ENCODE data around the gene XPO4.
"Not testable (repeated sequence)": the region's sequence is repeated elsewhere in the genome, so short reads cannot be mapped to it uniquely, and the experiment has no call there.

The XPO4 gene

DNA sequence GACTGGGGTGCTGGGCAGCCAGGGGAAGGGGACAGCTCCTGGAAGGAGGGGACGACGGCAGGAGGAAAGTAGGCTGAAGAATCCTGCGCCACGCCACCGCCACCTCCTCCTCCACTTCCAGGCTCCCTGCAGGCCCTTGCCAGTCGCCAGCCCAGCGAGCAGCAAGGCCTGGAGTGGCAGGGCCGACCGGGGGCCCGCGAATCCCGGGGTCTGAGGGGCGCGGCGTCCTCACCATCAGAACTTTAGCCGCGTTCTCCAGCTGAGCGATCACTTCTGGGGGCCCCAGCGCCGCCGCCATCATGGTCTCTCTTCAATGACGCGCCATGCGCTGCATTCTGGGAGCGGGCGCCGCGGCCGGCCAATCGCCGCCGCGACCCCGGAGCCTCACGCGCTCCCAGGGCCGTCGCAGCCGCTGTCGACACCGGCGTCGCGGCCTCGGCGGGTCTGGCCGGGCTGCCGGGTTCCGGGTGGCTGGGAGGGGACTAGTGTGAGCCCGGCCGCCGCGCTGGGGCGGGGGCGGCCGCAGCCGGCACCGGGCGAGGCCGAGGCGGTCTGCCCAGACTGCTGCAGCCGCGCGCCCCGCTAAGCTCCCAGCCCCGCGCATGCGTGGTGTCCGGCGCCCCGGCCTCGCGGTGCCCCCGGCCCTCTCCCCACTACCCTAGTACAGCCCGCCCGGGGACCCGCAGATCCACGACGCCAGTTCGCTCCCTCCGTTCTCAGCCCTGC, at the start of gene XPO4:
XPO4 (minus strand) TSS at position 309 of the 726 bp plus-strand sequence; CDS start at position 301, 8 bp downstream.
- DNase-seq = peak; percentile 80

DNA sequence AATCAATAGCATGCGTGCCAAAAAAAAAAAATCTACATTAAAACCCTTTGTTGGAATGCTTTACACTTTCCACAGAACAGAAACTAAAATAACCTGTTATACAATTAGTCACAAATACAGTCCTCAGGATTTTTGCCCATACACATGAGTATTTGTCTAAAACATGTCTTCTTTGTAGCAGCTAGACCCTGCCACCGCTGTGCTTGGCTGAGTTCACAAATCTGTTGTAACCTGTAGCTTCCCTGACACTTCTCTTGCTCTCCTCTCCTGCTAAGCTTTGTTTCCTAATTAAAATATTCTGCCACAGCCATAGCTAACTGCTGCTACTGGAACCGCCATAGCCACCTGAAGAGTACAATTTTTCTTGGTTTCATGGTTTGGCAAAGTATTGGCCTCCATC, 45.5 kb upstream of the XPO4 start:
- not testable (repeated sequence) for DNase-seq

DNA sequence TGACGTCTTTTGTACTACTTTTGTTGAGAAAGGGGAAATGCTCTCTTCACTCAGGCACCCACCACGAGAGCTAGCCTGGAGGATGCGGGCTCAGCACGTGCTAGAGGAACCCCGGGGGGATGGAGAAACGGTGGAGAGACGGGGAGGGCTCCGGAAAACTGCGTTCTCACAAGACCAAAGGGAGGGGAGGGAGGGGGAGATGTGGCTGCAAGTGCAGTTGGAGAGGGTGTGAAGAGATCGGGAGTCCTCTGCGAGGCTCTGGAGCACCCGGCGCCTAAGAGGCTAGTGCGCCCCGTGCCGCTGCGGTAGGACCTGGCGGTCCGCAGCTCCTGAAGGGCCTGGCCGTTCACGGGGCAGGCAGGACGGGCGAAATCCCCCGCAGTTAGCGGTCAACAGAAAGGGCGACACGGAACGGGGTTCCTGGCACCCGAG, 43.4 kb upstream of the XPO4 start:
- DNase-seq = no peak

DNA sequence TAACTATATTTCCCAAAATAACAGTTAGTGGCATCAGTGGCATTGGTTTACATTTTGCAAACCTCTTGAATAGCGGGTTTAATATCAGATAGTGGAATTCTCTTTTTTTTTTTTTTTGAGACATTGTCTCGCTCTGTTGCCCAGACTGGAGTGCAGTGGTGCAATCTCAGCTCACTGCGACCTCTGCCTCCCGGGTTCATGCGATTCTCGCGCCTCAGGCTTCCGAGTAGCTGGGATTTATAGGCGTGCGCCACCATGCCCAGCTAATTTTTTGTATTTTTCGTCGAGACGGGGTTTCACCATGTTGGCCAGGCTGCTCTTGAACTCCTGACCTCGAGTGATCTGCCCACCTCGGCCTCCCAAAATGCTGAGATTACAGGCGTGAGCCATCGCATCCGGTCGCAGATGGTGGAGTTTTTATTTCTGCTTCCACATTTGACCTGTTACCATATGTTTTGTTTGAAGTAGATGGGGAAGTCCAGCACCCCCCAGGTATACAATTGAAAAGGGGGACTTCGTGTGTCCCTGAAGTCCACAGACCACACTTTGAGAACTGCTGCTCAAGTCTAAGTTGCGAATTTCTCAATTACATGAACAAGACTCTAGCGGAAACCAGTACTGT, 40.5 kb upstream of the XPO4 start:
- no peak for DNase-seq

DNA sequence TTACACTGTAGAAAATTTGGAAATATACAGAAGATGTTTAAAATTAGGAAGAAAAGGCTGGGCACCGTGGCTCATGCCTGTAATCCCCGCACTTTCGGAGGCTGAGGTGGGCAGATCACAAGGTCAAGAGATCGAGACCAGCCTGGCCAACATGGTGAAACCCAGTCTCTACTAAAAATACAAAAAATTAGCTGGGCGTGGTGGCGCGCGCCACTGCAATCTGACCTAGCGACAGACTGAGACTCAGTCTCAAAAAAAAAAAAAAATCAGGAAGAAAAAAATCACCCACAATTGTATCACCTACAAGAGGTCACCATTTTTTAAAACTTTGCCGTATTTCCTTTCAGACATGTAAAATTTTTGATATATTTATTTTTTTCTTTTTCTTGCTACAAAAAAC, 38.0 kb upstream of the XPO4 start:
- DNase-seq = not testable (repeated sequence)

DNA sequence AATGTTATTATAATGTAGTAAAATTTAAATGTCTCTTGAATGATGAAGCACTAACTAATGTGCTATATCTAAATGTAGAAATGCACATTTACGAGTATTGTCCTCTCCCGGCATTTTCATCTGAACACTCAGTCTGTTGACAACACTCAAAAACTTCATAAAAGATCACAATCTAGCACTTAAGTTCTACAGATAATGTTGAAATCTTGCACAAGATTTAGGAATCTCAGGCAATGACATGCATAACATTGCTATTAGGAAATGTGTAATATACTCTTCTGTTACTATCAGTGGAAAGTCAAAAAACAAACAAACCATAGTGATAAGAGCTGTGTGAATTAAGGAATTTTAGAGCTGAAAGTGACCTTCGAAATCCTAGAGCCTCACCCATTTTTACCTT, 37.5 kb upstream of the XPO4 start:
- no peak for DNase-seq

DNA sequence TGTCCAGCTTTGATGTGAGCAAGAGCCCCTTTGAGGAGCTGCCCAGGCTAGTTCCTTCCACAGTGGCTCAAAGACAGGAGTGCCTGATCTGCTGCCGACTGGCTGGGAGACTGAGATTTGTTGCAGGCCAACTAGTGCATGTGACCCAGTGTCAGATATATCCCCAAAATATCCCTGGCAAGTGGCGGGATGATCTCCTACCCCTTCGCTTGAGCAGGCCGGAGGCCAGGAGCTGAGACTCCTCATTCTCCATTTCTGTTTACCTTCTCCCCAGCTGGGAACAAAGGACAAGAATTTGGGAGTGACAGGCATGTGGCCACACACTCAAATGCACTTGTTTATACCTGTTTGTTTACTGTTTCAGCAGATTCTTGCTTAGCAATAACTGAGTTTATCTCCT, 37.1 kb upstream of the XPO4 start:
- no peak for DNase-seq

DNA sequence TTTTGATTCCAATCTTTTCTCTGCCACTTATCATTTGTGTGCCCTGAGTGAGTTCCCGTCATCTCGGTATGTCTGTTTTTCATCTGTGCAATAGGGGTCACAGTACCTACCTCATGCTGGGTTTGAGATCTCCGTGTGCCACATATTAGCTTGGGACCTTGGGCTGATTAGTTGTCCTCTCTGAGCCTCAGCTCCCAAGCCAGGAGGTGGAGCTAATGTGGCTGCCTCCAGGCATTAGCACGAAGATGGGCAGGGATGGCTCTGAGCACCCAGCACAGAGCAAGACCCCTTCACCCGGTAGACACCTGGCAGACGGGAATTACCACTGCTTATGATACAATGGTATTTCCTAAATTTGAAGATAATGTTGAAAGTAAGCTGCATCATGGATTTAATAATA, 35.8 kb upstream of the XPO4 start:
- no peak for DNase-seq

DNA sequence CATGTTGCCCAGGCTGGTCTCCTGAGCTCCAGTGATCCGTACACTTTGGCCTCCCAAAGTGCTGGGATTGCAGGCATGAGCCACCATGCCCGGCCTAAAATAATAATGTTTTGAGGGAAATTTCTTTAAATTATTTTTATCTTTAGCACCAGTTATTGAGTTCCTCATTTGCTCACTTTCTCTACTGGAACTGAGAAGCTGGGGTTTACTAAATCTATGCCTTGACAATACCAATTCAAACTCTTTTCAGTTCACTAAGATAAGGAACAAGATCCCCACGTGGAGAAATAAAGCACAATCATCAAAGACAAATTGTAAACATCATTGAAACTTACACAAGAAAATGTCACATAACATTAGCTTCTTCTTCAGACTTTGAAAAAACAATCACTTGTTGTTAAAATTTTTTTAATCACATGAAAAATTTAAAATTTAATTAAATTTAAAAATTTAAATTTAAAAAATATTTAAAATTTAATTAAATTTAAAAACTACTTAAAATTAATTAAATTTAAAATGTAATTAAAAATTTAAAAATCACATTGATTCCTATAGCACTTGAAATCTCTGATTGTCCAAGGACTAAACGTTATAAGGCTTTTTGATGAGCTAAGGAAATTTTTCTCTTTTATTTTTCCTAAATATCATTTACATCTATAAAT, 25.2 kb upstream of the XPO4 start:
- DNase-seq = no peak

DNA sequence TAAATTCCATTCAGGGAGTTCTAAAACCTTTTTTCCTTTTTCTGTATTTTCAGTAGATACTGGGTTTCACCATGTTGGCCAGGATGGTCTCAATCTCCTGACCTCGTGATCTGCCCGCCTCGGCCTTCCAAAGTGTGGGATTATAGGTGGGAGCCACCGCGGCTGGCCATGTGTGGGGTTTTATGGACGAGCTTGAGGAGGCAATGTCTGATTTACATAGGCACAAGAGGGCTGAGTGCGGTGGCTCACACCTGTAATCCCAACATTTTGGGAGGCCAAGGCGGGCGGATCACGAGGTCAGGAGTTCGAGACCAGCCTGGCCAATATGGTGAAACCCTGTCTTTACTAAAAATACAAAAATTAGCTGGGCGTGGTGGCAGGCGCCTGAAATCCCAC, 22.8 kb upstream of the XPO4 start:
- not testable (repeated sequence) for DNase-seq

DNA sequence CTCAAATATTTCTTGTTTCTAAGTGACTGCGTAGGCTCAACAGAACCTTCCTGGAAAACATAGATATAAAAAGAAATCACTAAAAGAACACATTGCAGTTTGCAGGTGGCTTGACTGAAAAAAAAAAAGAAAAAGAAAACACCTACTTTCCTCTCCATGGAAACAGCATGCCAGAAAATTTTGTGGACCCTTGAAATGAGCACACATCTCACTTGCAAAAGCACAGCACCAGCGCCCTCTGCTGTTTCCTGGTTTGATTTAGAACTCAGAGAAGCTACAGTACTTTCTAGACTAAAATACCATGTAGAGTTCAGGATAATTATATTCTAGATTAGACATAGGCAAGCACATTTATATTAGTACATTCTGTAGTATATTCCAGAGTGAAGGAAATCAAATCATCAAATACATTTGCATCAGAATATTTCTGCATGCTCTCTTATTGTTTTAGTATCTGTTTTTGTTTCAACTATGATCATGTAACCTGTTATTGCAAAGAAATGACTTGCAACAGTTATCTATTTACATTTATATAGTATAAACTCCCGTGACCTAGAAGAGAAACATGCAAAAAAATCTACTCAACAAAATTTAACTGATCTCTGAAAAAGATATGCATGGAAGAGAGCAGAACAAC, 22.3 kb upstream of the XPO4 start:
- peak; percentile 70 for DNase-seq

DNA sequence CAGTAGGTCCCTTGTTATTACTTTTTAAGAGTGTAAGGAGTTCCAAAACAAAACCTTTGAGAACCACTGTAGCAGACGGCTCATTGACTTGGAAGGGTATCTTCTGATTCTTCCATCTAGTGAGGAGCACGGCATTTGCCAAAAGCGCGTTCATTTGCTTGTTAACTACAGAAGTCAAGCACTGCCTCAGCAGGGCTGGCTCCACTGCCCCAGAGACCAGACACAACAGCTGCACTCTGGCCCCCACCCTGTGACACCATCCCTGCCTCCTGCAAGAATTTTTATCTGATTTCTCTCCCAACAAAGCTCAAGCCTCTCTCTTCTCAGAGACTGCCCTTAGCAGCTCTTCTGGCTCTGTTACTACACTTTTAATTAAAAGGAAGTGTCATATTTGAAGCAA, 20.7 kb upstream of the XPO4 start:
- DNase-seq = no peak

DNA sequence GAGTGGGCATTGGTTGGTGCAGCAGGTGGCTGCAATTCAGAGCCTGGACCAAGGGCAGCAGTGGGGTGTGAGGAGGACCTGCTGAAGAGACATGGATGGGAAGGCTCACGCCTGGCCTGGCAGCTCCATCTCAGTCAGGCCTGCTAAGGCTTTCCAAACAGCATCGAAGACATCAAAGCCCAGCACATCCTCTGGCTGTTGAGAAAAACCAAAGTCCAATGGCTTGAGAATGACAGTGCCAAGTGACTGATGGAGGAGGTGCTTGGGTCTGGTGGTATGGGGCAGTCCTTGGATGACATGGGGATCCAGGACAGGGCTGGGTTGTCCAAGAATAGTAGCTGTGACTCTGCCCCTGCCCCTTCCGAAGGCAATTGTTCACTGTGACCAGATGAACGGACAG, 19.0 kb upstream of the XPO4 start:
- no peak for DNase-seq

DNA sequence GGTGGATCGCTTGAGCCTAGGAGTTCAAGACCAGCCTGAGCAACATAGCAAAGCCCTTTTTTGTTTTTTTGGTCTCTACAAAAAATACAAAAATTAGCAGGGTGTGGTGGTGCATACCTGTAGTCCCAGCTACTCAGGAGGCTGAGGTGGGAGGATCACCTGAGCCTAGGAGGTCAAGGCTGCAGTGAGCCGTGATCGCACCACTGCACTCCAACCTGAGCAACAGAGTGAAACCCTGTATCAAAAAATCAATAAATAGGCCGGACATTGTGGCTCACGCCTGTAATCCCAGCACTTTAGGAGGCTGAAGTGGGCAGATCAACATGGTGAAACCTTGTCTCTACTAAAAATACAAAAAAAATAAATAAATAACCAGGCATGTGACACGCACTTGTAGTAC, 13.1 kb upstream of the XPO4 start:
- DNase-seq = not testable (repeated sequence)

DNA sequence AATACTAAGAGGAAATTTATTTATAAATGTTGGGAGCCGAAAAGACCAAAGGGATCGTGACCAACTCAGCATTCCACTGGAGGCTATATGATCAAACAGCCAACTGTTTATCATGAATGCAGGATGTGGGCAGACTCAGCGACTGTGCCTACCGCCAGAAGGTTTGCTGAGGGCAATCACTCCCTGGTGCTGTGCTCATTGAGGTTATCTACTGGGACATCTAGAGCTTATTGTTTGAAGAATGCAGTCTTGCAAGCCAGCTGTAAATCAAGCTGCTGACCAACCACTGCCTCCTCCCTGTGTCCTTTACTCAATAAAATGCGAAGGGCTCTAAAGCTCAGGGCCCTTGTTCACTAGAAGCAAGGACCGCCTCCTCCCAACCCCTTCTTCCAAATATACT, 8.5 kb upstream of the XPO4 start:
- no peak for DNase-seq

DNA sequence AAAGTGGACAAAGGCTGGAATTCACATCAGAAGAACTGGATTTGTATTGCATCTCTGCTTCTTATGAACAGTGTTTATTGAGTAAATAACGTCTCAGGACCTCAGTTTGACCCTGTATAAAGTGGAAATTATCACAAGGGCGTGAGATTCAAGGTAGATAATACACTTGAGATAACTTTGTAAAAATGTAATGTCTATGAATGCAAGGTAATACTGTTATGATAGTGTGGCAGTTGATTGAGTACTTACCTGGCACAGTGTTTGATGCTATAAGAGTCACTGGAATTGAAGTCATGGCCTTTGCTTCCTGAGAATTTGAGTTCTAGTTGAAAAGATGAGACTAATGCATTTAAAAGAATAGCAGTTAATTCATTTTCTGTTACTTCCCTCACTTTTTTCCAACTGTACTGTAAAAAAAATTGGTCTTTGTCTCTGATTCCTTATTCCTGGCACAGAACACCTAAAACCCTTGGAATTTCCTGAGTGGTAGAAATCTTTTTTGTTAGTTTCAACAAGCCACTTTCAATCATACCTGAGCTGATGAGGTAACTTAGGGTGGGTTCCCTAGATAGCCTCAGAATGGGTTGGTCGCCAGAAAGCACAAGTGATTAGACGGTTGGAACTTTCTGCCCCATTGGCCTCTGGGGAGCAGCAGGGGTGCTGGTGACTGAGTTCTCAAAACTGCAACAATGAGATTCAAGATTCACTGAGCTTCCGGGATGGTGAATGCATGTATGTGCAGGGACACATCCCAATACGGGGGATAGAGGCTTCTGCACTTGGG, 6.4 kb upstream of the XPO4 start:
- no peak for DNase-seq

DNA sequence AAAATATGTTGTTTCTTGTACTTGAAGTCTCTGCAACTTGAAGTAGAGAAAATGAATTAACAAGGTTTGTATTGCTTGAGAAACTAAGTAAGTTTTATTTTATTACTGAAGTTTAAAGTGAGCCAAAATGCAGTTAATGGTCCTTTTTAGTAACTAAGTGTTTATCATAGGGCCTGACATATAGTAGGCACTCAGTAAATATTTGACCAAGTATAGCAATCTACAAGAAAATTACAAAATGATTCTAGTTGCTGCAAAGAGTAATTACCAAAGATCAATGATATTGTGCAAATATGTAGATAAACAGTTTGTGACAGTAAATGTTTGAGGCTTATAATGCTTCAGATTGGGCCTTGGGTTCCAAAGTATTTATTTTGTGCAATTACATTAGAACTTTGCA, 2.4 kb upstream of the XPO4 start:
- no peak for DNase-seq

DNA sequence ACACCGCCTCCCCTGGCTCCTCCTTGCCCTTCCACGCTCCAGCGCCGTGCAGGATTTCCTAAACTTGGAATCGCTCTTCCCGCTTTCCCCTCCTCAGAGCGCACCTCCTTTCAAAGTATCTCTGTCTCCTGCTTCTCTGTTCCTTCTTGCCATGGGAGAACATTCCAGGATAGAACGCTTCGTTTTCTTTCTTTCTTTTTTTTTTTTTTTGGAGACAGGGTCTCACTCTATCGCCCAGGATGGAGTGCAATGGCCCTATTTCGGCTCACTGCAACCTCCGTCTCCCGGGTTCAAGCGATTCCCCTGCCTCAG, 574 bp upstream of the XPO4 start:
- DNase-seq = no peak

DNA sequence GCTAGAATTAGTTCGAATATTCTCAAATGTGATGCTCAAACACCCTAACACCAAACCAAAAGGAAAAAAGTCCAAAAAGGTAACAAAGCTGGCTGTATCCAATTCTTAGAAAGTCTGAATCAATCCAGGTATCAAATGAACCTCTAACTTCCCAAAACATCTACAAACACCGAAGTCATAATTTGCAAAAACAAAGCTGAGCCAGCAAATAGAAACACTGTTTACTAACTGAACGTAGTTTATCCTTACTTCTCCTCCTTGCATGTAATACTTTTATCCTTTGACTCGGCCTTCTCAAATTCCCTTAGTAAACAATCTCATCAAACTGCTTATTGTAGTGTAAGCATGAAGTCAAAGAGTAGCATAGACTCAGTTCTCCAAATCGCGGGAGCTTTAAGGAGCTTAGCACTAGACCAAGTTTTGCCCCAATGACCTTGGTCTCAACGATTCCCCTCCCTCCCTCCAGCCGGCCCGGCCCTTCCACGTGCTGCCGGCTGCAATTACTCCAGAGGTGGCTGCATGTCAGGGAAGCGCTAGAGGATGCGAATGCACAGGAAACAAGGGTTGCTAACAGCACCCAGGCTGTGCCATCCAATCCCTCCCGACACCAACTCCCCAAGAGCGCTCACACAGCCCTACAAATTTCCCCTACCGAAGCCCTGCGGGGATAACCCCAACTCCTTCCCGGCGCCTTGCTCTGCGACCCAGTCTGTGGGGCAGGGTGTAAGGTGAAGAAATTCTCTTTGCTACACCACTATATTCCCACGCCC, 693 bp downstream of the XPO4 start:
- peak; percentile 72 for DNase-seq

DNA sequence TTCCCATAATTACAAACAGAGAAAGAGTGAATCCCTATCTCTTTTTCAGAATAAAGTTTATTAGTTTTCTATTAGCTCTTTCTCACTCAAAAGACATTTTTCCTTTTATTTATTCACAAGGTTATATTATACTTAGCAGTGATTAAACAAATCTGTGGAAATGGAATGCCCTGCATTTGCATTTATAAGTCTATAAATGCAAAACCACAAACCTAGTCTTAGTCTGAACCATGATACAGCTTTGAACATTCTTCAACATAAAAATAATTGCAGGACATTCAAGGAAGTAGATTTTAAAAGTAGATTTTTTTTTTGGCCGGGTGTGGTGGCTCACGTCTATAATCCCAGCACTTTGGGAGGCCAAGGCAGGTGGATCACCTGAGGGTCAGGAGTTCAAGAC, 8.3 kb downstream of the XPO4 start:
- no peak for DNase-seq

DNA sequence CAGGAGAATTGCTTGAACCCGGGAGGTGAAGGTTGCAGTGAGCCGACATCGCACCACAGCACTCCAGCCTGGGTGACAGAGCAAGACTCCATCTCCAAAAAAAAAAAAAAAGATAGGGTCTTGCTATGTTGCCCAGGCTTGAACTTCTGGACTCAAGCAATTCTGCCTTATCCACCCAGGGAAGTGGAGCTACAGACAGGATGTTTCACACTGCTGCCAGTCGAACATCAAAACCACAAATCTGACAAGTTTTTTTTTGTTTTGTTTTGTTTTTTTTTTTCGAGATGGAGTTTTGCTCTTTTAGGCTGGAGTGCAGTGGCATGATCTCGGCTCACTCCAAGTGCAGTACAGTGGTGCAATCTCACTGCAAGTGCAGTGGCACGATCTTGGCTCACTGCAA, 10.8 kb downstream of the XPO4 start:
- no peak for DNase-seq

DNA sequence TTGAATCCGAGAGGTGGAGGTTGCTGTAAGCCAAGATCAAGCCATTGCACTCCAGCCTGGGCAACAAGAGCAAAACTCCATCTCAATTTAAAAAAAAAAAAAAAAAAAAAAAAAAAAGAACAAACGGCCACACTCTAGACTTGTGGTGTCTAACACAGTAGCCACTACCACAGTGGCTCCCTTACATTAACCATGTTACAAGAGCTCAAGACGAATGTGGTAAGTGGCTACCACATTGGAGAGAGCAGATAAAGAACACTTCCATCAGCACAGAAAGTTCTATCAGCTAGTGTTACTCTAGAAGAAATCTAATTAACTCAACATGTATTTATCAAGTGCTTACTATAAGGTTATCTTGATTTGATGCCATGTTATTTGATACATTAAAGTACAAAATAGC, 11.5 kb downstream of the XPO4 start:
- DNase-seq = no peak
